Testis (tissue), 2 donors: ENCODE data around the gene KIFC3.

Experiments
- CTCF ChIP-seq, 3 experiments: fragments of 450-650 bp in 2 of 3; fragments of 200-600 bp in 1 of 3; sonication (generic) in 1 of 3; IDR thresholded peaks; one replicate each; pipeline ENCODE4 v1.5.1; 2016 to 2019; ENCODE audit warnings: antibody characterized with exemption in 3 of 3, mild to moderate bottlenecking in 2 of 3, moderate library complexity in 1 of 3
- POLR2A ChIP-seq: fragments of 450-650 bp; IDR thresholded peaks from one replicate; pipeline ENCODE4 v1.6.1; 2017; ENCODE audit warnings: antibody characterized with exemption, mild to moderate bottlenecking, moderate library complexity

GRCh38 chr16:57799600-57800199, 2.6 kb downstream of the KIFC3 start:
- TF ChIP-seq CTCF (IDR thresholded peaks at IDR 0.05) (no peak), POLR2A (no peak)
